ENCODE data around the gene MOB2.

MOB2 gene

DNA sequence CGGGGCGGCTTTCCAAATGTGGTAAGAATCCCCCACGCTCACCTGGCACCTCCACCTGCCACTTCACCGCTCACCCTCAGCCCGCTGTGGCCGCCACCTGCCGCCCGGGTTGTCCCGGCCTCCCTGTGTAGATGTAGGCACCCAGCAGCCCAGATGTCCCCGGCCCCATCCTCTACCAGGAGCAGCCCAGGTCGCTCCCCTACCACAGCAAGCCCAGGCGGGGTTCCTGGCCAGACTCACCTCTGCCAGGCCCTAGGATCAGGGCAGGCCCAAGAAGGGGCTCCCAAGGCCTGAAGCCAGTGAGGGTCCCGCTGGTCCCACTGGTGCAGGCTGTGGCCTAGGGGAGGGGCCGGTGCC, 27.4 kb downstream of the MOB2 start:
- no peak overlapping the region for H3K4me3 ChIP-seq (ENCODE audit: low read depth, low read length)

DNA sequence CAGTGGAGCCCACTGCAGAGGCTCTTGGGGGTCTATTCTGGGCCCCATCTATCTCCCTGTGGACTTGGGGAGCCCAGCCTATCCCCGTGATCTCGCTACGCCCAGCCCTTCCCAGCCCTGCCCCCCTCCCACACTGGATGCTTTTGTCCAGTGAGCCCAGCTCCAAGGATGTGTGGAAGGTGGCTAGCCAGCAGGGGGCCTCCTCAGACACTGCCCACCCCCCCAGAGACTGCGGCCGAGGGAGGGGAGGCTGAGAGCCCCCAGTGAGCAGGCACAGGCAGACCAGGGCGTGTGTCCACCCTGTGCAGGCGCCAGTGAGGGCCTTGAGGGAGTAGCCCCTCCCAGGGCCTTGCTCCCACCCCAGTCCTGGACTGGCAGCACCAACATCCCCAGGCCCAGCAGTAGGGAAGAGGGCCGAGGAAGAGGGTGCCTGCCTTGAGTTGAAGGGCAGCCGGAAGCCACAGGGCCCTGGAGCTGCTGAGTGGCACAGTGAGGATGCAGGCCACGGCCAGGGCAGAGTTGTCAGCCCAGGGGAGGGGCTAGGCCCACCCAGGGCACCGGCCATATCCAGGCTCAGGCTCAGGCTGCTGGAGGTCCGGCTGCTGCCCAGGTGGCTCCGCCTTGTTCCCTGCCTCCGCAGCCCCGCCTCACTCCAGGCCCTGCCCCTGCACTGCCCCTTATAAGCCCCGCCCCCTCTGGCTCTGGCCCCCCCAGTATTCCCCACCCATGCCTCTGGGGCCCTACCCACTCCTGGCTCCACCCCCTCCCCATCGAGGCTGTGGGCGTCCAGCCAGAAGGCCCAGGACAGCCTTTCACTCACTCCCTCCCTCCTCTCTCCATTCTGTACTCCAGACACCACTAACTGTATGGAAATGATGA, 28.0 kb downstream of the MOB2 start:
- H3K4me3 ChIP-seq (ENCODE audit: low read depth, low read length) = no peak overlapping the region

GRCh38 chr11:1457856-1458255, 28.7 kb downstream of the MOB2 start:
- no peak overlapping the region for H3K4me3 ChIP-seq (ENCODE audit: low read depth, low read length)

- H3K4me3 ChIP-seq (ENCODE audit: low read depth, low read length) = no peak overlapping the region
Observed at GRCh38 chr11:1457326-1457680, 29.3 kb downstream of the MOB2 start.

DNA sequence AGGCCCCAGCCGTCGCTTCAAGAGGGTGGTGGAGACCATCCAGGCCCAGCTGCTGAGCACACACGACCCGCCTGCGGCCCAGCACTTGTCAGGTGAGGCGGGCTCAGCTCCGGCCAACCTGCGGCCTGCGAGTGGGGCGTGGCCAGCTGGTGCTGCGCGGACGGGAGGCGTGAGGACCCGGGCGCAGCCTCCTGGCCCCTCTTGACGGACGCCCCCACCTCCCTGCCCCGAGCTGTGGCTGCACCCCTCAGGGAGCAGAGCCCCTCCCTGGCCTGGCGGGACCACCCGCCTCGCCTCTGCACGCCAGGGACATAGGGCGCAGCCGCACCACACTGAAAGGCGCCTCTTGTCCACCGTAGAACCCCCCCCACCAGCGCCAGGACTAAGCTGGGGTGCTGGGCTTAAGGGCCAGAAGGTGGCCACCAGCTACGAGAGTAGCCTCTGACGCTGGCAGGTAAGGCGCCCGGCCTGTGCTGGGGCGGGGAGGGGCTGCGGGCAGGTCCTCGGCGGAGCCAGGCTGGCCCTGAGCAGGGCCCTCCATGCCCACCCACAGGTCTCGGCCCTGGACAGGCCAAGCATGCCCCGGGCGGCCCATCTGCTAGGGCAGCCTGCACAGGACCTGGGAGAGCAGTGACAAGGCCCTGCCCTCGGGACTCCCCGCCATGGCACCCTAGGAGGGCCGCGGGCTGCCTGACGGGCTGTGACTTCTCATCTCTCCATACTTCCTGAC, 29.8 kb downstream of the MOB2 start:
- H3K4me3 ChIP-seq (ENCODE audit: low read depth, low read length) = no peak overlapping the region

DNA sequence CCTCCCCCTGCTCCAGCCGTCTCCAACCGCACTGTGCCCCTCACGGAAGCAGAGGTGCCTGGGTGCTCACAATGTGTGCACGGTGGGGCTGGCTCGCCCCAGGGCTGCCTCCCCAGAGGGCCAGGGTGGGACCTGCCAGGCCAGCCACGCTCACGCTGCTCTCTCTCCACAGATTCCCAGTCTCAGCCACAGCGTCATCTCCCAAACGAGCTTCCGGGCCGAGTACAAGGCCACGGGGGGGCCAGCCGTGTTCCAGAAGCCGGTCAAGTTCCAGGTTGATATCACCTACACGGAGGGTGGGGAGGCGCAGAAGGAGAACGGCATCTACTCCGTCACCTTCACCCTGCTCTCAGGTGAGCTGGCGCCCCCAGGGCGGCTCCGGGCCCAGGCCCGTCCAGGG, 30.4 kb downstream of the MOB2 start:
- no peak overlapping the region for H3K4me3 ChIP-seq (ENCODE audit: low read depth, low read length)

GRCh38 chr11:1455763-1456060, 30.9 kb downstream of the MOB2 start:
- no peak overlapping the region for H3K4me3 ChIP-seq (ENCODE audit: low read depth, low read length)

- no peak overlapping the region for H3K4me3 ChIP-seq (ENCODE audit: low read depth, low read length)
Observed at GRCh38 chr11:1455032-1455762, 31.4 kb downstream of the MOB2 start.

GRCh38 chr11:1454576-1454975, 32.0 kb downstream of the MOB2 start:
- H3K4me3 ChIP-seq (ENCODE audit: low read depth, low read length) = no peak overlapping the region

DNA sequence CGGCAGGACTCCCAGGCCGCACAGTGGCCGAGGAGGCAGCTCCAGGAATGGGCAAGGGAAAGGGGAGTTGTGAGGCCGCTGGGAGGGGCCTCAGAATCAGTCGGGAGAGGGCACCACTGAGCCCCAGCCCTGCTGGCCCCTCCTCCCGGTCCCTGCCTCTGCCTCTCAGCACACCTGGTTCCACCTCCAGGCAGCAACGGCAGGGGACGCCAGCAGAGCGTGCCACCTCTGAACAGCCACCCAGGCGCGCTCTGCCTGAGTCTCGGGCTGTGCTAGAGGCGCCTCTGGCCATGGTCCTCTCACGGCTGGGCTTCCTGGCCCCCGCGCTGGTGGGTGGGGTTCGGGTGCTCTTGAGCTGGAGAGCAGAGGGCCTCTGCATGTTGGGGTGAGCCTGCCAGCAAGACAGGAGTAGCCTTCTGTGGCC, 33.0 kb downstream of the MOB2 start:
- no peak overlapping the region for H3K4me3 ChIP-seq (ENCODE audit: low read depth, low read length)

DNA sequence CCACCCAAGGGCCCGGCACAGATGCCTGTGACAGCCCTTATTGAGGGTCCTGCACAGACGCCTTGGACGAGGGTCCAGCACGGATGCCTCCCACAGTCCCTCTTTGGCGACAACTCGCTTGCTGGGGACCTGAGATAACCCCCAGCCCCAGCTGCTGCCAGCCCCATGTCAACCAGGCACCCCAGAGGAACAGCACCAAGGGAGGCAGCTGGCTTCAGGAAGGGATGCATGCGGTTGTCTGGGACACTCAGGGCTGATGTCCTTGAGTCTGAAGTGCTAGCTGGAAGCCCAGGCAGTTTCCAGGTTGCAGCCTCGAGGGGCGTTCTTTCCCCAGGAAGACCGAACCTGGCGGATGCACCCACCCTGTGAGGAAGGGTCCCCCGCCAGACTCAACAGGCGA, 33.8 kb downstream of the MOB2 start:
- no peak overlapping the region for H3K4me3 ChIP-seq (ENCODE audit: low read depth, low read length)

GRCh38 chr11:1451781-1452470, 34.7 kb downstream of the MOB2 start:
- H3K4me3 ChIP-seq (ENCODE audit: low read depth, low read length) = no peak overlapping the region

DNA sequence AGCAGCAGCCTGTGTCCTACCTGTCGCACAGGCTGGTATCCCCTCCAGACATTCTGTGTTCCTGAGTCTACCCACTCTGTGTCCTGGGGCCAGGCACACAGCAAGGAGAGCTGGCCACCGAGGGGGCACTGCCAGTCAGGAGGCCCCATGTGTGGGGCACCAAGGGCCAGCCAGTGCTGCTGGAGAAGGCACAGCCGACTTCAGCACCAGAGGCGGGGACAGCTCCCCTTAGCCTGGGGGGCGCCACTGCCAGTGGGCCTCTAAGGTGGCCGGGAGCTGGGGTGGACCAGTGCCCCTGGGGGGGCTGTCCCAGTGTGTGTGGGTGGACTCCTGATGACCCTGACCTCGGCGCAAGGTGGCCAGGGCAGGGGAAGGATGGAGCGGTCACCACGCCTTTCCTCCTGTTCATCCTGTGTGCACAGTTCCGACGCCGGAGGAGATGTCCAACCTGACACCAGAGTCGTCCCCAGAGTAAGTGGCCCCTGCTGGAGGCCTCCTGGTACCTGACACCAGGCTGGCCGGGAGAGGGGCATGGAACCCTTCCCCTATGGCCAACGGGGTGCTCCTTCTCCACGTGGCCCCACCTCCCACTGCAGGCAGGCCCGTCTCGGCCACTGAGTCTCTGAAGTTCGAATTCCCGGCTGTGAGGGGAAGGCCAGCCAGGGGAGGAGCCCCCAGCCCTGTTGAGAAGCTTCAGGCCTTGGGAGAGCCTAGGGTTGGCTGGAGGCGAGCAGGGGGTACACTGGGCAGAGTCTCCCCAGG, 35.4 kb downstream of the MOB2 start:
- H3K4me3 ChIP-seq (ENCODE audit: low read depth, low read length) = no peak overlapping the region

DNA sequence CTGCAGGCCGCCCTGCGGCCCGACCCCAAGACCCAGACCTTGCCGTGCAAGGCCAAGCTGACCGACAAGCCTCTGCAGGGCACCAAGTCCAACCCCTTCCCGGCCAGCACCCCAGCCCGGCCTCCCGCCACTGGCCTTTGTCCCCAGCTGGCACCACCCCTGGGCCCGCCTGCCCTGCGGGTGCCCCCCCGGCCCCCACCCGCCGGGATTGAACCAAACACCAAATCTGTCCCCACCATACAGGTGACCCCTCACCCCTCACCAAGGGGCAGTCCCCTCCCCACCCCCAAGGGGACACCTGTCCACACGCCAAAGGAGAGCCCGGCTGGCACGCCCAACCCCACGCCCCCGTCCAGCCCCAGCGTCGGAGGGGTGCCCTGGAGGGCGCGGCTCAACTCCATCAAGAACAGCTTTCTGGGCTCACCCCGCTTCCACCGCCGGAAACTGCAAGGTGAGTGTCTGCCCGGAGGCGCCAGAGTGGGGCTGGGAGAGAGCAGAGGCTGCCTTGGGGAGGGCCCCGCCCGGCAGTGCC, 36.2 kb downstream of the MOB2 start:
- no peak overlapping the region for H3K4me3 ChIP-seq (ENCODE audit: low read depth, low read length)

- no peak overlapping the region for H3K4me3 ChIP-seq (ENCODE audit: low read depth, low read length)
Observed at GRCh38 chr11:1449490-1450243, 36.9 kb downstream of the MOB2 start.

- H3K4me3 ChIP-seq (ENCODE audit: low read depth, low read length) = no peak overlapping the region
Observed at GRCh38 chr11:1448882-1449281, 37.7 kb downstream of the MOB2 start.

- H3K4me3 ChIP-seq (ENCODE audit: low read depth, low read length) = no peak overlapping the region
Observed at GRCh38 chr11:1447845-1448825, 38.4 kb downstream of the MOB2 start.

DNA sequence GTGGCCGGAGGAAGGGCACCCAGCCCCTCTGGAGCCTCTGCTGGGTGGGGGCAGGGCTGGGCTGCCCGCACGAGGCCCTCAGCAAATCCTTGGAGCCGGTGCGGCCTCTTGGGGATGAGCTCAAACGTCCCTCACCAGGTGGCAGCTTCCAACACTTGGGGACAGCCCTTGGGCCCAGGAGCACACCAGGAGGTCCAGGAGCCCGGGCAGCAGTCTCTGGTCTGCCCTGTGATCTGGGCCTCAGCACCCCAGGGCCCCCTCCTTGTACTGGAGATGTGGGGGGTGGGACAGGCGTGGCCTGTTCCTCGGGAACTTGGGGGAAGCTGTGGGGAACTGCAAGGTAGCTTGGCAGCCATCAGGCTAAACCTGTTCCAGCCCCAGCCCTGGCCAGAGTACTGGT, 40.0 kb downstream of the MOB2 start:
- no peak overlapping the region for H3K4me3 ChIP-seq (ENCODE audit: low read depth, low read length)
